K562 (cell line): ENCODE results near the gene CLIP2. TPM values are rescaled to one million over a fixed set of nuclear protein-coding genes. Genes with fewer than 3 reads are reported as not detected.
A peak's percentile ranks its signal among the peaks of the same experiment; 100 is the strongest.

Source experiments
- E2F1 ChIP-seq: sonication (generic); formaldehyde crosslinking; IDR thresholded peaks from 2 replicates; pipeline ENCODE4 v1.8.1; 2023; ENCODE audit warnings: mild to moderate bottlenecking, missing genetic modification reagents, moderate library complexity
- HDGF ChIP-seq: fragments of 450-650 bp; IDR thresholded peaks from 2 replicates; pipeline ENCODE4 v1.6.1; 2016
- HINFP ChIP-seq: fragments of 450-650 bp; conservative IDR thresholded peaks from 2 replicates; pipeline ENCODE4 v1.6.1; 2016; ENCODE audit warnings: missing genetic modification characterization, low read depth, mild to moderate bottlenecking, control low read depth, missing compliant biosample characterization
- HMGXB4 ChIP-seq: sonication (generic); formaldehyde crosslinking; IDR thresholded peaks from 2 replicates; pipeline ENCODE4 v1.8.1; 2023; ENCODE audit warnings: mild to moderate bottlenecking, missing genetic modification reagents
- IFI16 ChIP-seq: fragments of 250-450 bp; sonication (Bioruptor Pico); IDR thresholded peaks from 2 replicates; pipeline ENCODE4 v2.1.2; 2022; ENCODE audit warnings: mild to moderate bottlenecking, inconsistent platforms
- MEF2A ChIP-seq: IDR thresholded peaks from 2 replicates; pipeline ENCODE4 v1.6.1; 2011; ENCODE audit warnings: low read depth, mild to moderate bottlenecking, low read length, moderate library complexity; ENCODE audit not compliant: control insufficient read depth
- NR2C1 ChIP-seq, 2 experiments: fragments of 450-650 bp; IDR thresholded peaks; 2 replicates each; pipeline ENCODE4 v1.6.1; 2017; ENCODE audit warnings: mild to moderate bottlenecking in 2 of 2, antibody characterized with exemption in 1 of 2, inconsistent platforms in 1 of 2, missing compliant biosample characterization in 1 of 2, missing genetic modification characterization in 1 of 2
- RBM25 ChIP-seq: fragments of 200-400 bp; formaldehyde crosslinking; IDR thresholded peaks from 2 replicates; pipeline ENCODE4 v1.6.1; 2018; ENCODE audit warnings: low read length, low read depth, moderate library complexity; ENCODE audit not compliant: severe bottlenecking
- SMAD3 ChIP-seq: fragments of 450-650 bp; formaldehyde crosslinking; conservative IDR thresholded peaks from 2 replicates; pipeline ENCODE4 v1.4.0; 2020; ENCODE audit warnings: mild to moderate bottlenecking
- SRF ChIP-seq, 2 experiments: fragments of 250-450, 450-650 bp in 1 of 2; sonication (Bioruptor Pico) in 1 of 2; sonication (generic) in 1 of 2; formaldehyde crosslinking; IDR thresholded peaks; 2 replicates each; pipeline versions ENCODE4 v1.5.0 to v1.5.1; 2020 to 2022; ENCODE audit warnings: mild to moderate bottlenecking in 1 of 2, missing genetic modification reagents in 1 of 2
- TEAD4 ChIP-seq, 2 experiments: sonication (generic) in 1 of 2; formaldehyde crosslinking in 1 of 2; IDR thresholded peaks; 2 replicates each; pipeline versions ENCODE4 v1.6.1 to v1.8.0; 2012 to 2022; ENCODE audit warnings: borderline replicate concordance in 1 of 2, inconsistent platforms in 1 of 2, low read length in 1 of 2, mild to moderate bottlenecking in 1 of 2, missing genetic modification reagents in 1 of 2
- ZNF77 ChIP-seq: fragments of 250-450 bp; sonication (Bioruptor Pico); IDR thresholded peaks from 2 replicates; pipeline ENCODE4 v1.5.0; 2020
- ZNF830 ChIP-seq: fragments of 250-450 bp; sonication (Bioruptor Pico); IDR thresholded peaks from 2 replicates; pipeline ENCODE4 v1.5.0; 2021; ENCODE audit warnings: mild to moderate bottlenecking
- polyA plus RNA-seq, 8 experiments: library from polyadenylated mRNA; depleted of rRNA in 4 of 8; stranded (reverse) in 5 of 8; unstranded in 3 of 8; fragments of >200 nt; fragmentation: Nextera tagmentation in 2 of 8; fragmentation: Illumina TruSeq in 1 of 8; extraction: Ambion mirVana in 2 of 8; extraction: Trizol in 1 of 8; gene quantifications; 2 replicates each; pipeline versions ENCODE4 v1.2.1 to v1.2.3, GENCODE V29; 2011 to 2014; ENCODE audit warnings: inconsistent platforms in 1 of 8, missing spikeins in 1 of 8
- total RNA-seq, 7 experiments: library from RNA; depleted of rRNA in 6 of 7; stranded (reverse); fragments of >200 nt in 6 of 7; fragmentation: Illumina TruSeq in 2 of 7; extraction: Trizol in 2 of 7; gene quantifications; 2 replicates each; pipeline versions ENCODE4 v1.2.1 to v1.2.3, GENCODE V29; 2011 to 2021; ENCODE audit warnings: low replicate concordance in 1 of 7
- TF ChIP-seq, protein P1 (sequence below): sonication (generic); formaldehyde crosslinking; IDR thresholded peaks from 2 replicates; pipeline ENCODE4 v1.8.1; 2022; ENCODE audit warnings: missing genetic modification reagents
- TF ChIP-seq, protein P2 (sequence below): sonication (generic); formaldehyde crosslinking; IDR thresholded peaks from 2 replicates; pipeline ENCODE4 v1.8.0; 2022; ENCODE audit warnings: mild to moderate bottlenecking, missing genetic modification reagents

Gene CLIP2
- total and polyA plus RNA-seq, 9 of the 15 experiments (the other 6 are each of a cell fraction or from before 2014, with no cell fraction given): 0.07 to 5.4 (median 2.1) TPM

DNA sequence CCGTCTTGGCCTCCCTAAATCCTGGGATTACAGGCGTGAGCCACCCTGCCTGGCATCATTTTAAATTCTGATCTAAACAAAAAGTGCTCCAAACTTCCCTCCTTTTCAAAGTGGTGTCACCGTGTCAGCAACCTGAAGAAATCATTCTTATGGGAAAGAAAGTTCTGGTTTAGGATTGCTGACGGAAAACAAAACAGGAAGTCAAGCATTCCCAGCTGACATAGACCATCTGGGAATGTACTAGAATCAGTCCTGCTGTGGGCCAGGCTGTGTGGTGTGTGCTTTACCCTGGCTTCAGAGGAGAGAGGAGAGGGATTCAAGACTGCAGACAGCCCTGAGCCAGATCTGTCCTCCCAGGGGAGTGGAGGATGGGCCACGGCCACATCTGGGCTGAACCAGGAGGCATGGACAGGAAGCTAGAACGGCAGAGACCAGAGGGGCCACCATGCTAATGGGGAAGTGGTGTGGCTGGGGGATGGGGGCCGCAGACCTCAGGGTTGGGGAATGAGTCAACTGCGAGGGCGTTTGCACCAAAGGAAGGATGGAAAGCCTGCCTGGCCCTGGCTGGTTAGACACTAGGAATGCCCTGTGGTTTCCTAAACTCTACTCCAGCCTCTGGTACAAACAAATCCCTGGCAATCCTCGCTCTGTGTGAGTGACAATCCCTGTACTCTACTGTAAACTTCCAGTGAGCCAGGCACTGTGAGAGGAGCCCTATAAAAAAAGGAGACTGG is 16.7 kb upstream of the CLIP2 start (continued):
- no peak for TF ChIP-seq SRF (CRISPR knock-in tag; IDR thresholded peaks at IDR 0.05)
- no peak for TF ChIP-seq HMGXB4 (CRISPR knock-in tag)
- TF ChIP-seq TEAD4 (IDR thresholded peaks at IDR 0.05; ENCODE audit: low read length): 0 out of 2 replicates have a peak, but pooled peaks have one; percentile 51
- no peak for TF ChIP-seq TEAD4 (CRISPR knock-in tag; IDR thresholded peaks at IDR 0.05; ENCODE audit: borderline replicate concordance)
- TF ChIP-seq SMAD3 (CRISPR knock-in tag): no peak
- no peak for TF ChIP-seq IFI16 (CRISPR knock-in tag)
- TF ChIP-seq ZNF77 (CRISPR knock-in tag): no peak
- no peak for TF ChIP-seq MEF2A
- no peak for TF ChIP-seq NR2C1 (IDR thresholded peaks at IDR 0.05)
- no peak for TF ChIP-seq NR2C1 (tag; IDR thresholded peaks at IDR 0.05)
- TF ChIP-seq, protein P1, sequence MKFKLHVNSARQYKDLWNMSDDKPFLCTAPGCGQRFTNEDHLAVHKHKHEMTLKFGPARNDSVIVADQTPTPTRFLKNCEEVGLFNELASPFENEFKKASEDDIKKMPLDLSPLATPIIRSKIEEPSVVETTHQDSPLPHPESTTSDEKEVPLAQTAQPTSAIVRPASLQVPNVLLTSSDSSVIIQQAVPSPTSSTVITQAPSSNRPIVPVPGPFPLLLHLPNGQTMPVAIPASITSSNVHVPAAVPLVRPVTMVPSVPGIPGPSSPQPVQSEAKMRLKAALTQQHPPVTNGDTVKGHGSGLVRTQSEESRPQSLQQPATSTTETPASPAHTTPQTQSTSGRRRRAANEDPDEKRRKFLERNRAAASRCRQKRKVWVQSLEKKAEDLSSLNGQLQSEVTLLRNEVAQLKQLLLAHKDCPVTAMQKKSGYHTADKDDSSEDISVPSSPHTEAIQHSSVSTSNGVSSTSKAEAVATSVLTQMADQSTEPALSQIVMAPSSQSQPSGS (CRISPR knock-in tag): no peak
- TF ChIP-seq HDGF: no peak
- no peak for TF ChIP-seq HINFP (tag)
- no peak for TF ChIP-seq E2F1 (CRISPR knock-in tag)
- no peak for TF ChIP-seq RBM25
- 0 out of 2 replicates have a peak, but pooled peaks have one; percentile 4 for TF ChIP-seq ZNF830 (CRISPR knock-in tag)
- TF ChIP-seq, protein P2, sequence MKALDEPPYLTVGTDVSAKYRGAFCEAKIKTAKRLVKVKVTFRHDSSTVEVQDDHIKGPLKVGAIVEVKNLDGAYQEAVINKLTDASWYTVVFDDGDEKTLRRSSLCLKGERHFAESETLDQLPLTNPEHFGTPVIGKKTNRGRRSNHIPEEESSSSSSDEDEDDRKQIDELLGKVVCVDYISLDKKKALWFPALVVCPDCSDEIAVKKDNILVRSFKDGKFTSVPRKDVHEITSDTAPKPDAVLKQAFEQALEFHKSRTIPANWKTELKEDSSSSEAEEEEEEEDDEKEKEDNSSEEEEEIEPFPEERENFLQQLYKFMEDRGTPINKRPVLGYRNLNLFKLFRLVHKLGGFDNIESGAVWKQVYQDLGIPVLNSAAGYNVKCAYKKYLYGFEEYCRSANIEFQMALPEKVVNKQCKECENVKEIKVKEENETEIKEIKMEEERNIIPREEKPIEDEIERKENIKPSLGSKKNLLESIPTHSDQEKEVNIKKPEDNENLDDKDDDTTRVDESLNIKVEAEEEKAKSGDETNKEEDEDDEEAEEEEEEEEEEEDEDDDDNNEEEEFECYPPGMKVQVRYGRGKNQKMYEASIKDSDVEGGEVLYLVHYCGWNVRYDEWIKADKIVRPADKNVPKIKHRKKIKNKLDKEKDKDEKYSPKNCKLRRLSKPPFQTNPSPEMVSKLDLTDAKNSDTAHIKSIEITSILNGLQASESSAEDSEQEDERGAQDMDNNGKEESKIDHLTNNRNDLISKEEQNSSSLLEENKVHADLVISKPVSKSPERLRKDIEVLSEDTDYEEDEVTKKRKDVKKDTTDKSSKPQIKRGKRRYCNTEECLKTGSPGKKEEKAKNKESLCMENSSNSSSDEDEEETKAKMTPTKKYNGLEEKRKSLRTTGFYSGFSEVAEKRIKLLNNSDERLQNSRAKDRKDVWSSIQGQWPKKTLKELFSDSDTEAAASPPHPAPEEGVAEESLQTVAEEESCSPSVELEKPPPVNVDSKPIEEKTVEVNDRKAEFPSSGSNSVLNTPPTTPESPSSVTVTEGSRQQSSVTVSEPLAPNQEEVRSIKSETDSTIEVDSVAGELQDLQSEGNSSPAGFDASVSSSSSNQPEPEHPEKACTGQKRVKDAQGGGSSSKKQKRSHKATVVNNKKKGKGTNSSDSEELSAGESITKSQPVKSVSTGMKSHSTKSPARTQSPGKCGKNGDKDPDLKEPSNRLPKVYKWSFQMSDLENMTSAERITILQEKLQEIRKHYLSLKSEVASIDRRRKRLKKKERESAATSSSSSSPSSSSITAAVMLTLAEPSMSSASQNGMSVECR (CRISPR knock-in tag): no peak
